HG03460 (cell line): ENCODE results near the gene SHB.

ENCODE experiments used
- ATAC-seq: cut with Tn5 transposase; IDR thresholded peaks from one replicate; pipeline ENCODE4 v1.9.1; 2021; ENCODE audit not compliant: unreplicated experiment

SHB gene

DNA sequence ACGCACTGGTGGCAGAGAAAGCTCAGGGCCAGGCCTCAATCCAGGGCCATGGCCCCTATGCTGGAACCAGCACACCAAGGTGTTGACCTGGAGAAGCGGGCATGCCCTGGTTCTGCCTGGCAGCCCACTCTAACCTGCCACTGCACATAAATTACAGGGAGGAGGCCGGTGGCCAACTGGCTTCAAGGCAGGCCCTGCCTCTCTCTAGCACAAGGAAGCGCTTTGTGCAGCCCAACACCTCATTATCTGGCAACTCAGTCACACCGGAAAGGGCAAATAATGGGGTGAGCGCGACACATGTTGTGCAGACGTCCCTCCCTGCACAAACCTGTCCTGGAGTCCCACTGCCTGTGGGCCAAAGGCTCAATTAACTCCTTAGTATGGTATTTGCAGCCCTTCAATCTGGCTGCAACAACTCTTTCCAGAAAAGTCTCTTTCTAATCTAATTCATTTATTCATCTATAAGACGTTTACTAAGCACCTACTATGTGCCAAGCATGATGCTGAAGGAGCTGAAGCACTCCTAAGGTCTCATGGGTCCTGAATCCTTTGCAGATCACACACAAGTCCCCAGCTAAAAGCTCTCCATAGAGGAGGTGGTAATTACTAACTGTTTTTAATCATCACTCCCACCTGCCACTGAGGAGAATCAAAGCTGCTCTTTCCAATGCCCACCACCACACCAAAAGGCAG lies 24.9 kb downstream of the SHB start:
- no peak for ATAC-seq

- no peak for ATAC-seq
Measured at GRCh38 chr9:38042626-38043357, 26.2 kb downstream of the SHB start.

DNA sequence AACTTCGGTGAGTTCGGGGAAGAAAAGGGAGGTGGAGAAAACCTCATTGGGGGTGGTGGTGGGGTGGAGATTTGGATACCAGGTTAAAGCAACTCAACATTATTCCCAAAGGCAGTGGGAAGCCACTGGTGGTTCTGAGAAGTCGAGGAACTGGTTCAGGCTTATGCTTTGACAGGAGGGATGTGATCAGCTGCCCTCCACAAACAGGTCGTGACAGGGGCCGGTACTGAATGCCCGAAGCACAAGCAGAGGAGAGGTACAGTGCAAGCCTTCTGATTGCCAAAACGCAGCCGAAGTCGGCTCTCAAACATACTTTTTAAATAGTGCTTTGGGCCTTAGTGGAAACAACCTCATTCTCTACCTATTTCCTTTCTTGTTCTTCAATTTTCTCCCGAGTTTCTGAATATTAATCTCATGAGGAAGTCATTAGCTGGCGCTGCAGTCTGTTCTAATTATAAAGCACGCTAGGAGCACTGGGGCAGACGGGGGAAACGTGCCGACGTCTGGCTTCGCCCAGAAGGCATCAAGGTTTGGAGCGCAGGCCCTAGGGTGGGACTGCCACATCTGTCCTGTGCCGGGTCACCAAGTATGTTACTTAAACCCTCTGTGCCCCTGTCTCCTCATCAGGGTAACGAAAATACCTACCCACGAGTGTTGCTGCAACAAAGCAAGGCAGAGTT lies 27.3 kb downstream of the SHB start:
- ATAC-seq, result no peak

- no peak for ATAC-seq
Measured at GRCh38 chr9:38039907-38040682, 28.9 kb downstream of the SHB start.

DNA sequence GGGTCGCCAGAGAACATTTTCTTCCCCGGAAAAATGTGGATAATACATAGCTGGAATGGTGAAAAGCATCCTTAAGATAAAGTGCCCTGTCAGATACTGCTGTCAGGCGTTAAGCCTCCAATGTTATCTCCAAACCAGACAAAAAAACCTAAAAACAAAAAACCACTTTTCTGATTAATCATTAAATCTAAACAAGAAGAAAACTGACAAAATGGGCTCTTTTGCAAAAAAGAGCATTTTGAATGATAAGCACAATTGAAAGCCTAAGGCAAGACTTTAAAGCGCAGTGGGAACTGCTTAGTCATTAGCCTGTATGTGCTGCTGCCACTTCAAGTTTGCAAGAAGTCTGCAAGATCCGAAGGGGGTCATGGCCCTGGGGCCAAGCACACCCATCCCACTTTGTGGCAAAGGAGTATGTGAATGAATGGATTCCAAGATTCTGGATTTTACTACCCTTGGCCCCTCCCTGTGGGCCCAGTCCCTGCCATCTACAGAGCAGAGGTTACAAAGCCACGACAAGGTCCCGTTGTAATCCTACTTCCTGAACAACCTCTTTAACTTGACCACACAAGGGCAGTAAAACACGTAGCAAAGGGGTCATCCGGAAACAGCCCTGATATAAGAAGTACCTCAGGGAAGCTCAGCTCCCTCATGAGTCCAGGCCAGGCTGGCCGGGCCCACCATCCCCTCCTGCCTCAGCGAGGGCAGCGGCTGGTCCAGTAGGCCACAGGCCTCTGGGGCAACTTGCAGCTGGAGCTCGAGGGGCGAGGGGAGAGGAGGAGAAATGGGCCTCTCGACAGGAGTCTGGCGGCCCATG lies 29.7 kb downstream of the SHB start:
- ATAC-seq, result no peak

DNA sequence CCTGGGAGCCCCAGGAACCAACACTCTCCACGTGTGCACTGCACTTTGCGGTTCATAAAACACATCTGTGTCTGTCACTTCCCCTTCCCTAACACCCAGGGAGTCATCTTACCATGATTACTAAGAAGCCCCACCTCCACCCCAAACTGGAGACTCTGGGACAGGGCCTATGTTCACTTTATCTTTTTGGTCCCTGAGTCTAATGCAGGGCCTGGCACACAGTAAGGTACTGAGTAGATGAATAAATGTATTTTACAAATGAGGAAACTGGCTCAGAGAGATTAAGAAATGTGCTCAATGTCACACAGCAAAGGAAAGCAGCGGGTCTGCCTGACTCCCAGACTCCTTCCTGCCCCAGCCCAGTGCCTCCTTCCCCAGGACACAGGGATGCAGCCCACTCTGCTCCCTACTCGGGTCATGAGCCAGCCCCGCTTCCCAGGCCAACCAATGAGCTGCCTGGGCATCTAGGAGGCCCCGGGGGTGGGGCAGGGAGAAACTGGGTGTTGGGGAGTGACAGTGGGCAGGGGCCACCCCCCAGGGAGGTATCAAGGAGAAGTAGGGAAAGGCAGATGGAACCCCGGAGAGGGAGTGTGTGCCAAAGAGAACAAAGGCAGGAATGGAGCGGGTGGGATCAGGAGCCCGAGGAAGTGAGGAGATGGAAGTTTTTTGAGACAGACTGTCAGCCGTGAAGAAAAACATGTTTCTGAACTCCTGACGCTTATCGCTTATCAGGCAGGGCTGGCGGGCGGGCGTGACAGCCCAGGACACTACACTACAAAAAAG lies 30.5 kb downstream of the SHB start:
- no peak for ATAC-seq

- ATAC-seq, result no peak
Measured at GRCh38 chr9:38037981-38038306, 31.1 kb downstream of the SHB start.

DNA sequence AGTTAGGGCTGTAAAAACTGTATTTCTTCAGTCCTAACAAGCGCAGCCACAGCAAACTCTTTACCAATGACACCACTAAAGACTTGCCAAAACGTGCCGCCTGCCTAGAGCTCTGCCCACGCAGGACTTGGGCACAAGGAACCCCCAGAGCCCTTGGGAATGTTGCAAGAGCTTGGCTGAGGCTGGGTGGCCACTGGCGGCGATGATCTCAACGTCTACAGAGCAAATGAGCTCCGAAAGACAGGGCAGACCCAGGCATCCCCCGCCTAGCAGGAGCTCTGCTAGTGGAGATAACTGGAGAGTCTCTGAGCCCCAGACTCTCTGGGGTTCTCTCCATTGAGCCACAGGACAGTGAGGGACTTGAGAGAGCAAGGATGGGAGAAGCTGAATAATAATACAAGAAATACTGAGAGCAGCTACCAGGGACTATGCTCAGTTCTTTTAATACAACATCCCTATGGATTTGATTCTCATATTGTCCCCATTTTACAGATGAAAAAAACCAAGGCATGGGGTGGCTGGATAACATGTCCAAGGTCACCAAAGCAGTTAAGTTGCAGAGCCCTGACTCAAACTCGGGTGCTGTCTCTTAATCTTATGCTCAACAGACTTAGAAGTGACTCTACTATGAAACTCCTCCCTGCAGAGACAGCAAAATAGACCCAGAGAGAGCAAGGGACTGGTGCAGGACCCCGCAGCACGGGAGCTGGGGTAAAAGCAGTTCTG lies 32.5 kb downstream of the SHB start:
- ATAC-seq, result no peak

- no peak for ATAC-seq
Measured at GRCh38 chr9:38035873-38036272, 33.2 kb downstream of the SHB start.

DNA sequence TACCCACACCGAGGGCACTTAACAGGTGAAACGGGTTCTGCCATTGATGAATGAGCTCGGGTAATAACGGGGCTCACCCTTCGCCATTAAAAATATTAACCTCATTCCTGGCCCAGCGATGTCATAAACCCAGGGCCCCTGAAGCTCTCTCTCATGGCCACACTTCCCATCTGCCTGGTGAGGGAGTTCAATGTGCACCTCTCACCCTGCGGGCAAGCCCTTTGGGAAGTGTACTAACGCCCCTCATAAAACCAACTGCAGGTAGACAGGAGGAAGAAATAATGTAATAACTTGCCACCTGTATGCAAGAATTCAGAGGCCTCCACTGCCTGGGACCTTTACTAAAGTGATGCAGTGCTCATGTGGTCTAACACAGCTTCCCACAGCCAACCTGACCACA lies 35.1 kb downstream of the SHB start:
- no peak for ATAC-seq

GRCh38 chr9:38032266-38033110 lies 36.5 kb downstream of the SHB start:
- ATAC-seq, result no peak

GRCh38 chr9:38031594-38031993 lies 37.4 kb downstream of the SHB start:
- ATAC-seq, result no peak

GRCh38 chr9:38030658-38031057 lies 38.4 kb downstream of the SHB start:
- no peak for ATAC-seq

GRCh38 chr9:38029915-38030638 lies 39.0 kb downstream of the SHB start:
- no peak for ATAC-seq

- ATAC-seq, result no peak
Measured at GRCh38 chr9:38027714-38028113, 41.3 kb downstream of the SHB start.

- no peak for ATAC-seq
Measured at GRCh38 chr9:38026840-38027527, 42.0 kb downstream of the SHB start.
